Measurements from ENCODE around the gene HIVEP3.

Gene HIVEP3

DNA sequence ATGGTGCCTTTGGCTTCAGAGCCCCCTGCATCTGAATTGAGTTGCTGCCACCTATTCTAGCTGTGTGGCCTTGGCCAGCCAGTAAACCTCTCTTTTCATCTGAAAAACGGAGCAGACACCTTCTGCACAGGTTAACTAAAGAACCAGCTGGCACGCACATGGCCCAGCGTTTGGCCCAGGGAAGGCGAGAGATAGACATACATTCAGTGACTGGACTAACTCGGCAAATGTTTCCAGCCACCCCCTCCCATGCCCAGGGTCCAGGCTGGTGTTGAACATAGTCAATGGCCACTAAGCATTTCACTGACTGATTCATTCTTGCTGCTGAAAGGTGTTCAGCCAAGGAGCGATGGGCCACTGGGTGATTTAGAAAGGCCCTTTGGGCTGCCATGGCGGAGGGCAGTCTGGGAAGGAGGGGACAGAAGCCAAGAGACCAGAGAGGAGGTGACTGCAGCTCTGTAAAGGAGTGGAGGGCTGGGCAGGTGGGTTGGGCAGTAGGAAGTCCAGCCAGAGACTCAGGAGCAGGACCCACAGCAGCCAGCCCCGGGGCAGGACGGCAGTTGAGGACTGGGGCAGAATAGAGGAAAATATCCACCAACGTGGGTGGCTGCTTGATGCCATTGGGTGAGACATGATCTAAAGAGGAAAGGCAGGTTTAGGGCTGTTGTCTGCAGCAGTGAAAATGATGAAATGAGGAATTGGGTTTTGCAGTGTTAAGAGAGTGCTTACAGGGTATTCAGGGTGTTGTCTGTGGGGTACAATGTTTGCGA lies 184.3 kb downstream of the HIVEP3 start:
- TF ChIP-seq POLR2AphosphoS5 (IDR thresholded peaks at IDR 0.05; ENCODE audit: borderline replicate concordance, low read depth, low read length) (no peak), EZH2 (IDR thresholded peaks at IDR 0.05) (no peak), FOXP2 (optimal IDR thresholded peaks at IDR 0.05; ENCODE audit: control extremely low read depth, extremely low read length, insufficient read depth) (no peak)
- no peak for DNase-seq (ENCODE audit: low read depth, low spot score)
- H3K4me3 ChIP-seq, result no peak overlapping the region
- H3K36me3 ChIP-seq (ENCODE audit: insufficient read depth, low read length), result no peaks in the 10 kb centered on the region
- no peaks in the 10 kb centered on the region for H3K9me3 ChIP-seq (ENCODE audit: low read depth, low read length)
- no peak overlapping the region for H3K9ac ChIP-seq (ENCODE audit: insufficient read length)
- H3K27ac ChIP-seq, result no peak overlapping the region

DNA sequence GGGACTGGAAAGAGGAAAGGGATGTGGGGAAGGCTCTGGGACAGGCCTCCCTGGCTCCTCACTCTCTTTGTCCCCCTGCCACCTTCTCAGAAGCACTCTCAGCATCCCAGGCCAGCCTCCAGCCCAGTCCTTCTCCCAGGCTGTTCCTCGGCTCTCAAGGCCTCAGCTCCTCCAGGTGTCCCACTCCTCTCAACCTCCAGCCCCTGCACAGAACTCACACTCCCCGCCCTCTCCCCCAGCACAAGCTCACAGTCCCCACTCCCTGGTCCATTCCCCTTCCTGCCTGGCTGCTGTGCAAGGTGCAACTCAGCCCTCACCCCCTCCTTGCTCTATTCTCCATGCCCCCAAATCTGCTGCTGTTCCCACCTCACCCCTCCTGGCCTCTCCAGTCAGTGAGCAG lies 185.0 kb downstream of the HIVEP3 start:
- Histone ChIP-seq H3K36me3 (ENCODE audit: insufficient read depth, low read length) (no peaks in the 10 kb centered on the region), H3K27ac (no peak overlapping the region), H3K9me3 (ENCODE audit: low read depth, low read length) (no peaks in the 10 kb centered on the region), H3K9ac (ENCODE audit: insufficient read length) (no peak overlapping the region), H3K4me3 (no peak overlapping the region)
- no peak for DNase-seq (ENCODE audit: low read depth, low spot score)
- TF ChIP-seq EZH2 (IDR thresholded peaks at IDR 0.05) (no peak), FOXP2 (optimal IDR thresholded peaks at IDR 0.05; ENCODE audit: control extremely low read depth, extremely low read length, insufficient read depth) (no peak), POLR2AphosphoS5 (IDR thresholded peaks at IDR 0.05; ENCODE audit: borderline replicate concordance, low read depth, low read length) (no peak)

DNA sequence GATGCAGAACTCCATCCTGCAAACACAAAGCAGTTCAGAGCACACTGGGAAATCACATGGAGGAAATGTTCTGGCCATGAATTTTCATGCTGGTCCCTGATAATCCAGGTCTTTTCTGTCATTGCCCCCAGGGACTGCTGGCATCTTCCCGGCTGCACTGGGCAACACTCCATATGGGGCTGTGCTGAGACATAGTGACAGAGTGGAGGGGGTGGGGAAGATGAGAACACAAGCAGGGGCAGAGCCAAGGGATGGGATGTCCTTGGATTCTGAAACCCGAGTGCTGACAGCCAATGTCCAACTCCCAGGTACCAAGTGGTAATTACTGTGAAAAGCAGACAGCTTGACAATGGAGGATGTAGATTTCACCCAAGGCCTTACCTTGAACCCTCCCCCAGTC lies 185.7 kb downstream of the HIVEP3 start:
- Histone ChIP-seq H3K4me3 (no peak overlapping the region), H3K9me3 (ENCODE audit: low read depth, low read length) (no peaks in the 10 kb centered on the region), H3K27ac (no peak overlapping the region), H3K36me3 (ENCODE audit: insufficient read depth, low read length) (no peaks in the 10 kb centered on the region), H3K9ac (ENCODE audit: insufficient read length) (no peak overlapping the region)
- no peak for TF ChIP-seq FOXP2 (optimal IDR thresholded peaks at IDR 0.05; ENCODE audit: control extremely low read depth, extremely low read length, insufficient read depth)
- TF ChIP-seq POLR2AphosphoS5 (IDR thresholded peaks at IDR 0.05; ENCODE audit: borderline replicate concordance, low read depth, low read length), result no peak
- no peak for TF ChIP-seq EZH2 (IDR thresholded peaks at IDR 0.05)
- DNase-seq (ENCODE audit: low read depth, low spot score), result no peak

DNA sequence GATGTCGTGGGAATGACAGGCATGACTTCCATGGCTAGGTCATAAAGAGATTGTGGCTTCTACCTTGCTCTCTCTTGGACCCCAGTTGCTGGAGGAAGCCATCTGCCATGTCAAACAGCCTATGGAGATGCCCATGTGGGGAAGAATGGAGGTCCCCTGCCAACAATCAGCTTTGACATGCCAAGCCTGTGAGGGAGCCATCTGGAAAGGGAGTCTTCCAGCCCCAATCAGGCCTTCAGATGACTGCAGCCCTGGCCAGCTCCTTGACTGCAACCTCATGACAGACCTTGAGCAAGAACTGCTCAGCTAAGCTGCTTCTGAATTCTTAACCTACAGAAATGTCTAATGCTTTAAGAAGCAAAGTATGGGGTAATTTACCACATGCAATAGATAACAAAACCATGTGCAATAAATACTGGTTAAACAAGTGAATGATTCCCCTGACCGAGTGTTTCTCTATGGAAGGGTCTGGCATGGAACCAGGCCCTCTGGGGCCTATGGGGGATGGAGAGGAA lies 187.1 kb downstream of the HIVEP3 start:
- H3K27ac ChIP-seq, result no peak overlapping the region
- H3K4me3 ChIP-seq, result no peak overlapping the region
- no peaks in the 10 kb centered on the region for H3K36me3 ChIP-seq (ENCODE audit: insufficient read depth, low read length)
- TF ChIP-seq POLR2AphosphoS5 (IDR thresholded peaks at IDR 0.05; ENCODE audit: borderline replicate concordance, low read depth, low read length) (no peak), FOXP2 (optimal IDR thresholded peaks at IDR 0.05; ENCODE audit: control extremely low read depth, extremely low read length, insufficient read depth) (no peak)
- no peaks in the 10 kb centered on the region for H3K9me3 ChIP-seq (ENCODE audit: low read depth, low read length)
- H3K9ac ChIP-seq (ENCODE audit: insufficient read length), result no peak overlapping the region
- no peak for DNase-seq (ENCODE audit: low read depth, low spot score)

DNA sequence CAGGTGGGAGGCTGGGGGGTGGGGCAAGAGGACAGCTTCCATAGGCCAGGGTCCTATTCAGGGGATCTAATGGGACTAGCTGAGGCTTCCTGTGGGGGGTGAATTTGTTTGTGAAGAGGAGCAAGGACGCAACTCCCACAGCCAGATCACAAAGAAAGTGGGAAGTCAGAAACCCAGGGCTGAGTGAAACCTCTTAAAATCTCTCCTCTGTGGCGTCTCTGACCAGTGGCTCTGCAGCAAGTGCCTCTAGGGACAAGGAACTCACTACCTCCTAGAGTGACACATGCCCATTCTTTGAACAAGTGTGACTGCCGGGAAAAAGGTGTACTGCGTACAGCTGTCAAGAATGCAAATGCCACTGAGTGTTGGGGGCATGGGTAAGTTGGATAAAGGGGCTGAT lies 187.9 kb downstream of the HIVEP3 start:
- TF ChIP-seq FOXP2 (optimal IDR thresholded peaks at IDR 0.05; ENCODE audit: control extremely low read depth, extremely low read length, insufficient read depth) (no peak), POLR2AphosphoS5 (IDR thresholded peaks at IDR 0.05; ENCODE audit: borderline replicate concordance, low read depth, low read length) (no peak), EZH2 (IDR thresholded peaks at IDR 0.05) (no peak)
- Histone ChIP-seq H3K27ac (no peak overlapping the region), H3K36me3 (ENCODE audit: insufficient read depth, low read length) (no peaks in the 10 kb centered on the region), H3K4me3 (no peak overlapping the region), H3K9me3 (ENCODE audit: low read depth, low read length) (no peaks in the 10 kb centered on the region), H3K9ac (ENCODE audit: insufficient read length) (no peak overlapping the region)
- DNase-seq (ENCODE audit: low read depth, low spot score), result no peak

DNA sequence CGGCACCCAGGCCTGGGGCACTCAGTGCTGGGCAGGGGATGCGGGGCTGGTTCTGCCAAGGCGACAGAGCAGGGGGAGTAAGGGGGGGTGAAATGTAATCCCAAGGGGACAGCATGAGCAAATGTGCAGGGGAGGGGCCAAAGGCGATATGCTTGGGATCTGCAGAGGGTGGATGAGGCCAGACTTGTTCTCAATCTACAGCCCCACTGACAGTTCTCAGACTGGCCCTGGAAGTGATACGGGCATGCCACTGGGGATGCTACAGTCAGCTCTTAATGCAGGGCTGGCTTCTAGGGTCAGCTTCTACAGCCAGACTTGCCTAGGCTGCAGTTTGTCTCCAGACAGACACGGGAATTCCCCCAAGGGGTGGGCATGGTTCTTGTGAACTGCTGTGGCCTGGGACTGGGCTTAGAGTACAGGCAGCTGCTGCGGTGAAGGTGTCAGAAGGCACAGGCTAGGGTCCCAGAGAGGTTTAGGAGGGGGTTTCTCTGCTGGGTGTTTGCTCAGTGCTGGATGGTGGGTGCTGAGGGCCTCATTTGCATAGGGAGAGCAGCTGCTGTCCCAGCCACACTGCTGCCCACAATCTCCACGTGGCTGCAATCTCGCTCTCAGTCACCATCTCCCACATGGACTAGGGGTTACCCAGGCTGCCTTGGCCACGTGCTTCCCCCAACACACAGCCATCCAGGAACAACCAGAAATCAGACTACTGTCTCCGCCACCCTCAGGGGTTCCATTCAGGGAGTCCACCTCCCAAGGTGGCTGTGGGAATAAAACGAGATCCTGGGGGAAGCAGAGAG lies 190.1 kb downstream of the HIVEP3 start:
- Histone ChIP-seq H3K9me3 (ENCODE audit: low read depth, low read length) (no peaks in the 10 kb centered on the region), H3K27ac (no peak overlapping the region), H3K36me3 (ENCODE audit: insufficient read depth, low read length) (no peaks in the 10 kb centered on the region), H3K4me3 (no peak overlapping the region), H3K9ac (ENCODE audit: insufficient read length) (no peak overlapping the region)
- TF ChIP-seq POLR2AphosphoS5 (IDR thresholded peaks at IDR 0.05; ENCODE audit: borderline replicate concordance, low read depth, low read length) (no peak), EZH2 (IDR thresholded peaks at IDR 0.05) (no peak), FOXP2 (optimal IDR thresholded peaks at IDR 0.05; ENCODE audit: control extremely low read depth, extremely low read length, insufficient read depth) (no peak)
- no peak for DNase-seq (ENCODE audit: low read depth, low spot score)

DNA sequence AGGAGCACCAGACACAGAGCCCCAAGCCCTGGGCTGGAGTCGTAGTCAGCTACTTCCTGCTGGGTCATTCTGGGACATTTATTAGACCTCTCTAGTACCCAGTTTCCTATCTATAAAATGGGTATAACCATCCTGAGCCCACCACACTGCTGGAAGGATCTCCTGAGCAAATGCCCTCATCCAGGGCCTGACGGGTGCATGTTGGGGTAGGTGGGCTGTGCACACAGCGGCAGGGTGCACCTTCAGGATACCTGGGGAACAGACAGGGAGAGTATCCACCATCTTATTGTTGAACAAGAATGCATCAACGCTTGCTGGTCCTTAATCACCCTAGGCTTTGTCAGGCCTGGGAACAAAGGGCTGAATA lies 191.0 kb downstream of the HIVEP3 start:
- no peak for TF ChIP-seq POLR2AphosphoS5 (IDR thresholded peaks at IDR 0.05; ENCODE audit: borderline replicate concordance, low read depth, low read length)
- no peak for TF ChIP-seq FOXP2 (optimal IDR thresholded peaks at IDR 0.05; ENCODE audit: control extremely low read depth, extremely low read length, insufficient read depth)
- no peak for TF ChIP-seq EZH2 (IDR thresholded peaks at IDR 0.05)
- Histone ChIP-seq H3K27ac (no peak overlapping the region), H3K9ac (ENCODE audit: insufficient read length) (no peak overlapping the region), H3K36me3 (ENCODE audit: insufficient read depth, low read length) (no peaks in the 10 kb centered on the region), H3K9me3 (ENCODE audit: low read depth, low read length) (no peaks in the 10 kb centered on the region), H3K4me3 (no peak overlapping the region)
- no peak for DNase-seq (ENCODE audit: low read depth, low spot score)

DNA sequence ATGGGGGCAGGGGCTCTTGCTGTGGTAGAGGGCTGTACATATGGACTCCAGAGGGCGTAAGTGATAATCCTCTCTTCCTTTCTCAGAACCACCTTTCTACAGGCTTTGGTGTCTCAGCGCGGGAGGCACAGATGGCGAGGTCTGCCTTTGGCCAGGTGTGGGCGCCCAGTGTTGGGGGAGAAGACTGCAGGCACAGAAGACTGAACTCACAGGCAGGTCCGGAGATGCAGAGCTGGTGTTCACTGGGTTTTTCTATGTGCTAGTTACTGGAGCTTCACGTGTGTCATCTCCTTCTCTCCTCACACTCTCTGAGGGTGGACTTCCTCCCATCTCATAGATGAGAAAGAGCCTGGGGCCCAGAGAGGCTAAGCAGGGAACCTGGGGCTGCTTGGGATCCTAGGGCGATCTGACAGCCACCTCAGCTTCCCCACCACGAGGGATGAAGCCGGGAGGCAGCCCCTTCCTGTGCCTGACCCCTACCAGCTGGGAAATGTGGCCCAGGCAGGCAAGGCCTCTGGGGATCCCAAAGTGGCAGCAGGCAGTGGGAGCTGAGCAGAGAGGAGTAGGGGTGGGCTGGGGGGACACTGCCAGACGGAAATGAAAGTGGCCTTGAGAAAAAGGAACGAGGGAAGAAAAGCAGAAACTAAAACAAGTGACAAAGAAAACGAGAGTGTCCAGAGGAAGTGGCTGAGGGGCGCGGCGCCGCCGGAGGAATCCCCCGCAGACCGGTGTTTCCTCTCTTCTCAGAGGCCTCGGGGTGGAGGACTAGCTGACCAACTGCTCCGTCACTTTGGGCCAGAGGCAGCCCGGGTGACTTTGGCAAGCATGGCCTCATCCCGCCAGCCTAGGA lies 191.6 kb downstream of the HIVEP3 start:
- no peak overlapping the region for H3K27ac ChIP-seq
- no peaks in the 10 kb centered on the region for H3K9me3 ChIP-seq (ENCODE audit: low read depth, low read length)
- no peak for DNase-seq (ENCODE audit: low read depth, low spot score)
- H3K9ac ChIP-seq (ENCODE audit: insufficient read length), result no peak overlapping the region
- no peak overlapping the region for H3K4me3 ChIP-seq
- no peak for TF ChIP-seq POLR2AphosphoS5 (IDR thresholded peaks at IDR 0.05; ENCODE audit: borderline replicate concordance, low read depth, low read length)
- TF ChIP-seq EZH2 (IDR thresholded peaks at IDR 0.05), result no peak
- no peak for TF ChIP-seq FOXP2 (optimal IDR thresholded peaks at IDR 0.05; ENCODE audit: control extremely low read depth, extremely low read length, insufficient read depth)
- H3K36me3 ChIP-seq (ENCODE audit: insufficient read depth, low read length), result no peaks in the 10 kb centered on the region
